NCI-H524 (cell line): ENCODE results near the gene SPATA20.

Experiments
- DNase-seq, 2 experiments: peaks; one replicate each; lab custom pipeline; 2025; lab: John Stamatoyannopoulos, UW

SPATA20 gene

DNA sequence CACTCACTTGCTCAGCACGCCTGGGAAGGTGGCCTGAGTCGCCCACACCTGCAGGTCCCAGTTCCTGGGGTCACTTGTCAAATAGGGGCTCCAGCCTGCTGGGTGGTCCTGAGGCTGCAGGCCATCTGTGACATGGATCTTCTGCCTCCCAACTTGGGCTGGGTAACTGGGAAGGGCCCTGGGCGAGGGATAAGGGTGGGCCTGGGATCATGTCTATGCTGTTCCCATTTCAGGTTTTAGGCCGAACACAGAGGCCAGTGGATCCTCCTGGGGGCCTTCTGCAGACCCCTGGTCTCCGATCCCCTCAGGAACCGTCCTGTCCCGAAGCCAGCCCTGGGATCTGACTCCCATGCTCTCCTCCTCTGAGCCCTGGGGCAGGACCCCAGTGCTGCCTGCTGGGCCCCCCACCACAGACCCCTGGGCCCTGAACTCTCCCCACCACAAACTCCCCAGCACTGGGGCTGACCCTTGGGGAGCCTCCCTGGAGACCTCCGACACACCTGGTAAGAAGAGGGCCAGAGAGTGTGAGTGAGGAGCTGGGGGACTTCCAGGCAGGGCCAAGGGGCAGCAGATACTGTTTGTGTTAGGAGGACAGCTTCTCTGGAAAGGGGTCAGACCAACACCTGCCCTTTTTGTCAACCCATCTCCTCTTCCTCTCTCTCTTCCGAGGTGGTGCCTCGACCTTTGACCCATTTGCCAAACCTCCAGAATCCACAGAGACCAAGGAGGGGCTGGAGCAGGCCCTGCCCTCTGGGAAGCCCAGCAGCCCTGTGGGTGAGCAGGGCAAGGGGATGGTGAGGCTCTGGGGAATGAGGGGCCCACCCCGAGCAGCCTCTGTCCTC, 6.2 kb upstream of the SPATA20 start:
- DNase-seq = no peak

DNA sequence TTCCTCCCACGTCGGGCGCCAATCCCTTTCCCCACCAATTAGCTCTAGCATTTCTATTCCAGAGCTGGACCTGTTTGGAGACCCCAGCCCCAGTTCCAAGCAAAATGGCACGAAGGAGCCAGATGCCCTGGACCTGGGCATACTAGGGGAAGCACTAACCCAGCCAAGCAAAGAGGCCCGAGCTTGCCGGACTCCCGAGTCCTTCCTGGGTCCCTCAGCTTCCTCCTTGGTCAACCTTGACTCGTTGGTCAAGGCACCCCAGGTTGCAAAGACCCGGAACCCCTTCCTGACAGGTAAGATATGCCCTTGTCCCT, 5.6 kb upstream of the SPATA20 start:
- no peak for DNase-seq

DNA sequence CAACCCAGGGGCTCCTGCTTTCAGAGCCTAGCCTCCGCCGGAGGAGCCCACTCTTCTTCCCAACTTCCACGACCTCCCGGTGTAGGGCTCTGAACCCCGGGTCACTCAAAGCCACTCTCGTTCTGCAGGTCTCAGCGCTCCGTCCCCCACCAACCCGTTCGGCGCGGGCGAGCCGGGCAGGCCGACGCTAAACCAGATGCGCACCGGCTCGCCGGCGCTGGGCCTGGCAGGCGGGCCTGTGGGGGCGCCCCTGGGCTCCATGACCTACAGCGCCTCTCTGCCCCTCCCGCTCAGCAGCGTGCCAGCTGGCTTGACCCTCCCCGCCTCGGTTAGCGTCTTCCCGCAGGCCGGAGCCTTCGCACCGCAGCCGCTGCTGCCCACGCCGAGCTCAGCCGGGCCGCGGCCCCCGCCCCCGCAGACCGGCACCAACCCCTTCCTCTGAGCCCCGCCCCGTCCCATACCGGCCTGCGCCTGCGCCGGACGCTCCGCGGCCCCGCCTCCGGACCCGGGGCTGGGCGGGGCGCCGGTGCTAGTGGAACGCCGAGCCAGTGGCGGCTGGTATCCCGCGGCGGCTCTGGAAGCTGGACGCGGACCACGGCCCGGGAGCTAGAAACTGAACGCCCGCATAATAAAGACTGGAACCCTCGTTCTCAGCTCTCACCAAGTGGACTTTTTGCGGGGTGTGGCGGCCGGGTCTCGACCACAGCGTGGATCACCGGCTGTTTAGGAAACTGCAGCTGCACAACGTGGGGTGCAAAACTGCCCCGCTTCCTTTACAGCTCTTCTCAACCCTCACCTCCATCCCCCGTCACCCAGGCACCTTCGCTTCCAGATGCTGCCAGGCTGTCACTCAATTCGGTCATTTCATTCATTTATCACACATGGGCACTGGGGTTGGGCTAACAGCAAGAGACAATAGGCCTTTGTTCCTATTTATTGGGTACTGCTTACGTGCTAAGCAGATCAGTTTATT, 5.0 kb upstream of the SPATA20 start:
- DNase-seq = peak; percentile 37 to 83

DNA sequence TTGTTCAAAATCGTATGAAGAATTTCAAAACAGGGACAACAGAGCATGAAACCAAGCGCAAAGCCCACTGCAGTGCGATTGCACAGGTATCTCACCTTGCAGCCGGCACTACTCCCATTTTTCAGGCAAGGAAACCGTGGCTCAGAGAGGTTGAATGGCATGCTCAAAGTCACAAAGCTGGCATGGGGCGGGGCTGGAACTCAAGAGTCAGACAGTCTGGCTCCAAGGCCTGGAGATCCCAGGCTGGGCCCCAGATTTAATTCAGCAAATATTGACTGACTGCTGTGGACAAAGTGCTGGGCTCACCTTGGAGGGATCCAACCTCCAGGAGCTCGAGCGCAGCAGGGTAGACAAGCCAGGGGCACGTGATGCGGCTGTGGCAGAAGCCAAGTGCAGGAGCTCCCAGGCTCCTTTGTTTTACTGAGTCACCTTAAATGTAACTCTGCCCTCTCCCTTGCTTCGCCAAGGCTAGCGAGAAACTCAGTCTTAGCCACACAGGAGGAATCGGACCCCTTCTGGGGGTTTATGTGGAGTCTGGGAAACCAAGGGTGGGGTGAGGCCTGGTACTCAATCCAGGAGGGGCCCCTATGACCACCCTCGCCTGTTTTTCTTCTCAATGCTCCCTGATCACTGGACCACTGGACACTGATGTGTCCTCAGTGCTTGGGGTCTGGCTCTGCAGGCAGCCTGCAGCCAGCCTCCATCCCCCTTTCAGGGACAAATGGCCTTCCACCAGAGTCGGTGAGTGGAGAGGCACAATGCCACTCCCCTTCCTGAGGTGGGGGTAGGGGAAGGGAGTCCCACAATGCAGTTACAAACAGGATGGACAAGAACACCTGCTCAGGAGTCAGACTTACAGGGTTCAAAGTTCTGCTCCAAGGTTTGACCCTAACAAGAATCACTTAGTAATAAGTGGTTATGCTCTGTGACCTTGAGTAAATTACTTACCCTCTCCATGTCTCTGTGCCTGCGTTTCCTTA, 3.9 kb upstream of the SPATA20 start:
- no peak for DNase-seq

DNA sequence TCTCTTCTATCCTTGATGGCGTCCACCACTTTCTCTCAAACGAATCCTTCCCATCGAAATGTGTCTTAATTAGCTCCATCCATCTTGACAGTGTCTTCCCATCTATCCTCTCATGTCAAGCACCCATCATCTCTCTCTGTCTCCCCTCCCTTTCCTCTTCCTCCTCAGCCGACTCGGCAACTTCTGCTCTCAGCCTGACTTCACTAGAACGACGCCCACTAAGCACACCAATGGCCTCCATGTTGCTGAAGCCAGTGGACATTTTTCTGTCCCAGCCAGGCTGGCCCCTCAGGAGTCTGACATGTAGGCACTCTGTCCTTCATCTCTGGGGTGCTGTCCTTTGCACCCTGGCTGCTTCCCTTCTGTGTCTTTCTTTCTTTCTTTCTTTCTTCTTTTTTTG, 2.5 kb upstream of the SPATA20 start:
- no peak for DNase-seq

DNA sequence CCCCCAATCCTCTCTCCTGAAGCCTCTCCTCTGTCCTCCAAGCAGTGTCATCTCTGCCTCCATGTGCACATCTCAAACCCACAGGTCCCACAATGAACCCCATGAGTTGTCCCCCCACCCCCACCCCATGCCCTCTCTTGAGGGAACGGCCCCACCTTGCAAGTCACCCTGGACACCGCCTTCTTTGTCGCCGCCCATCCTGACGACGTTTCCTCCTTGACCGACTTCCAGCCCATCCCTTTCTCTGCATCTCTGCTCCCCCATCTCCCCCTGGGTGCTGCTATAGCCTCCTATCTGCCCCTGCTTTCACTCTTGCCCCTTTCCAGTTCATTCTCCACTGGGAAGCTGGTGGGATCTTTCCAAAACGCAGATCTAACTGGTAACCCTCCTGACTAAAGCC, 1.7 kb upstream of the SPATA20 start:
- DNase-seq = no peak

DNA sequence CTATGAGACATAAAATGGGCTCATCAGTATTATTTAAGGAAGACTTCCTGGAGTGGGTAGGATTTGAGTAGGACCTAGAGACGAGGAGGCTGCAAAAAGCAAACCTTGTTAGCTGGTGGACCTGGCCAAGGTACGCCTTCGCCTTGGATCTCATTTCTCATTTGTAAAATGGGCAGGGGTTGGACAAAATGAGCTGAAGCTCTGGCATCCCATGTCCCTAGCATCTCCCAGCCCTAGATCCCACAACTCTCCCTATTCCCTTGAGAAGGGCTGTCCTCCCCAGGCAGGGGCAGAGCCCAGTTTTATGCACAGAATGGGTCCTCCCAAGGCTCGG, 306 bp upstream of the SPATA20 start:
- DNase-seq = no peak

DNA sequence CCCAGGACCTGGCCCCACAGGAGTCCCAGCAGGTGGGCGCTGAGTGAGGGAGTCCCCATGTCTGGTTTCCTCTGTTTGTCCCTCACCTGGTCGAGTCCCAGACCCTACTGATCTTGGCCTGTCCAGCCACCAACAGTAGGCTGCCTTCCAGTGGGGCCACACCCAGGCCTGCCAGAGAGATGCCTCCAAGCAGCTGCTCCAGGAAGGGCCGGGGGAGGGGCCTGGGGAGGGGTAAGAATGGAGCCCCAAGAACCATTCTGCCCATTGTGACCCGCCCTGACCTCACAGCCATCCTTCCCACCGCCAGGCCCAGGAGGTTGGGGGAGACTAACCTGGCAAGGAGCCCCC, 736 bp downstream of the SPATA20 start:
- DNase-seq = no peak

DNA sequence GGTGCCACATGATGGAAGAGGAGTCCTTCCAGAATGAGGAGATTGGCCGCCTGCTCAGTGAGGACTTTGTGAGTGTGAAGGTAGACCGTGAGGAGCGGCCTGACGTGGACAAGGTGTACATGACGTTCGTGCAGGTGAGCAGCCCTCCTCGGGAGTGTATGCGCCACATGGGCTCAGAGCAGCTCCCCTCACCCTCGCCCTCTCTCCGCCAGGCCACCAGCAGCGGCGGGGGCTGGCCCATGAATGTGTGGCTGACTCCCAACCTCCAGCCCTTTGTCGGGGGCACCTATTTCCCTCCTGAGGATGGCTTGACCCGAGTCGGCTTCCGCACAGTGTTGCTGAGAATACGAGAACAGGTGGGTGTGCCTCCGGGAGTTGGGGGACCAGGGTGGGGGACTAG, 1.9 kb downstream of the SPATA20 start:
- no peak for DNase-seq

DNA sequence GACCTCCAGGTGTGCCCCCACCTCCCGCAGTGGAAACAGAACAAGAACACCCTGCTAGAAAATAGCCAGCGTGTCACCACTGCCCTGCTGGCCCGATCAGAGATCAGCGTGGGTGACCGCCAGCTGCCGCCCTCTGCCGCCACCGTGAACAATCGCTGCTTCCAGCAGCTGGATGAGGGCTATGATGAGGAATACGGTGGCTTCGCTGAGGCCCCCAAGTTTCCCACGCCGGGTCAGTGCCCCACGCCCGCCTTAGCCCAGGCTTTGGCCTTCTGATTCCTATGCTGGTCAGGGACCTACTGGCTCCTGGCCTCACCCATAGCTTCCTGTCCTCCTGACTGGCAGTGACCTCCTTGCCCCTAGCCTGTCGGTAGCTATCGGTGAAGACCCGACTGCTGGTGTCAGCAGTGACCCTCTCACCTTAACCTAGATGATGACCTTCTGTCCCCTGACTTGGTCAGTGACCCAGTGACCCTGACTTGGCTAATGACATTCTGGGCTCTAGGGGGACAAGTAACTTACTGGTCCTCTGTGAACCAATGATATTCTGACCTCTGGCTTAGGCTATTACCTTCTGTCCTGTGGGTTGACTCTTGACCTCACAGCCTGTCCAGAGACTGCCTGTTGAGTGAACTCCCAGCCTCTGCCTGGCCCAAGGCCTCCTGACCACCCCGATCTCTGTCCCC, 2.4 kb downstream of the SPATA20 start:
- no peak for DNase-seq

DNA sequence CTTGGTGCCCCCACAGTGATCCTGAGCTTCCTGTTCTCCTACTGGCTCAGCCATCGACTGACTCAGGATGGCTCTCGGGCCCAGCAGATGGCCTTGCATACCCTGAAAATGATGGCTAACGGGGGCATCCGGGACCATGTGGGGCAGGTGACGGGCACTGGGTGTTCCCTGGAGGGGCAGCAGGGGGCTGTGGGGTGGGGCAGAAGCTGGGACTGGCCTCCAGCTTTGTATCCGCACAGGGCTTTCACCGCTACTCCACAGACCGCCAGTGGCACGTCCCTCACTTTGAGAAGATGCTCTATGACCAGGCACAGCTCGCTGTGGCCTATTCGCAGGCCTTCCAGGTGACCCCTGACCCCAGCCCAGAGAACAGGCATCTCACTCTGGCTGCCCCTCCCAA, 3.0 kb downstream of the SPATA20 start:
- DNase-seq = no peak

DNA sequence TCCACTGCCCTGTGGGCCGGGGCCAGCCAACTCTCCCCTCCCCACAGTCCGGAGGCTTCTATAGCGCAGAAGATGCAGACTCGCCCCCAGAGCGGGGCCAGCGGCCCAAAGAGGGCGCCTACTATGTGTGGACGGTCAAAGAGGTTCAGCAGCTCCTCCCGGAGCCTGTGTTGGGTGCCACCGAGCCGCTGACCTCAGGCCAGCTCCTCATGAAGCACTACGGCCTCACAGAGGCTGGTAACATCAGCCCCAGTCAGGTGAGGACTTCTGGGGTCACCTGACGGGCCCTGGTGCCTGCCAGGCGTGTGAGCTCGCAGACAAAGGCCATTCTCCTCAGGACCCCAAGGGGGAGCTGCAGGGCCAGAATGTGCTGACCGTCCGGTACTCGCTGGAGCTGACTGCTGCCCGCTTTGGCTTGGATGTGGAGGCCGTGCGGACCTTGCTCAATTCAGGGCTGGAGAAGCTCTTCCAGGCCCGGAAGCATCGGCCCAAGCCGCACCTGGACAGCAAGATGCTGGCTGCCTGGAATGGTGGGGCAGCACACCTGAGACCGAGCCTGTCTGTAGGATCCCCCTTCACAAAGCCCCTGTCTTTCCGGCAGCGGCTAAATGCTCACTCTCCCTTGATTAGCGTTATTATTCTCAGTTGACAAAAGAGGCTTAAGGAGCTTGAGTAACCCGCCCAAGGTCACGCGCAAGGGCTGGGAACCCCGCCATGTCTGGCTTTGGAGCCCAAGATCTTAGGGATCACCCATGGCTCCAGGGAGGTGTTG, 3.9 kb downstream of the SPATA20 start:
- DNase-seq = peak; percentile 82 to 90

DNA sequence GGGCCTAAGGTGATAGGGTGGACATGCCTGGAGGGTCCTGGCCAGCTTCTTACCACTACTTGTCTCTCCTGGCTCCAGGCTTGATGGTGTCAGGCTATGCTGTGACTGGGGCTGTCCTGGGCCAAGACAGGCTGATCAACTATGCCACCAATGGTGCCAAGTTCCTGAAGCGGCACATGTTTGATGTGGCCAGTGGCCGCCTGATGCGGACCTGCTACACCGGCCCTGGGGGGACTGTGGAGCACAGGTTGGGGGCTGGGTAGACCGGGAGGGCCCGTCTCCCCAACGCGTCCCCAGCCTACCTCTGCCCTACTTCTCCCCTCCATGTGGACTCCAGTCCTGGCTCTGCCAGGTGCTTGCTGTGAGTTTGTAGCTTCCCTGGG, 4.5 kb downstream of the SPATA20 start:
- no peak for DNase-seq

DNA sequence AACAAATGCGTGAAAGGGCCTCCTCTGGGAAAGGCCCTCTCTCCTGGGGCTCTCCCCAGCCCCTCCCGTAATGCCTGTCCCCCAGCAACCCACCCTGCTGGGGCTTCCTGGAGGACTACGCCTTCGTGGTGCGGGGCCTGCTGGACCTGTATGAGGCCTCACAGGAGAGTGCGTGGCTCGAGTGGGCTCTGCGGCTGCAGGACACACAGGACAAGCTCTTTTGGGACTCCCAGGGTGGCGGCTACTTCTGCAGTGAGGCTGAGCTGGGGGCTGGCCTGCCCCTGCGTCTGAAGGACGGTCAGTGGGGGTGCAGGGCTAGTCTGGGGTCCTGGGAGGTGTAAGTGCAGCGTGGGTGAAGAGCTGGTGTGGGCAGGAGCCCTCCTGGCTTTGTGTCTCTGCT, 4.9 kb downstream of the SPATA20 start:
- no peak for DNase-seq

DNA sequence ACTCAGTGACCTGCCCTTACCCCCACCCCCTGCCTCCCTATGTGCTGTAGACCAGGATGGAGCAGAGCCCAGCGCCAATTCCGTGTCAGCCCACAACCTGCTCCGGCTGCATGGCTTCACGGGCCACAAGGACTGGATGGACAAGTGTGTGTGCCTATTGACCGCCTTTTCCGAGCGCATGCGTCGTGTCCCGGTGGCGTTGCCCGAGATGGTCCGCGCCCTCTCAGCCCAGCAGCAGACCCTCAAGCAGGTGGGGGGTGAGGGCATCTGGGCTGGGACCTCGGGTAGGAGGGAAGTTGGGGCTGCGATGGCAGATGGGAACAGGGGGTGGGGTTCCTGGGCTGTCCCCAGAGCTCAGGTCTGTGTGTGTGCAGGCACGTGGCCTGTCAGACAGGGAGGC, 7.2 kb downstream of the SPATA20 start:
- no peak for DNase-seq

DNA sequence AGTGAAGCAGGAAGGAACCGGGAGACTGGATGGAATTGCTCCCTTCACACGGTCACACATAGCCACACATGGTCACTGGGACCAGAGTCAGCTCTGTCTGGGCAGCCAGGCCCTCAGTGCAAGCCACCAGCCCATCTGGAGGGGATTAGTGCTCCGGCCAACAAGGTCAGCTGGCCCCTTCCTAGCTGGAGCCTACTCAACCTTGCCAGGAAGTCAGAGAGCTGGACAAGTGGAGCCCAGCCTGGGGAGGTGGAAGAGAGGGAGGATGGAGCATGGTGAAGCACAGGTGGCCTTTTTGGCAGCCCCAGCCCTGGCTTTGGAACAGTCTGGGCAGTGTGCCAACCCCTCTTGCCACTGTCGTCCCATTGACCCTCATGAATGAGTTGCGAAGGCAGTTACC, 9.8 kb downstream of the SPATA20 start:
- peak; percentile 87 to 91 for DNase-seq

DNA sequence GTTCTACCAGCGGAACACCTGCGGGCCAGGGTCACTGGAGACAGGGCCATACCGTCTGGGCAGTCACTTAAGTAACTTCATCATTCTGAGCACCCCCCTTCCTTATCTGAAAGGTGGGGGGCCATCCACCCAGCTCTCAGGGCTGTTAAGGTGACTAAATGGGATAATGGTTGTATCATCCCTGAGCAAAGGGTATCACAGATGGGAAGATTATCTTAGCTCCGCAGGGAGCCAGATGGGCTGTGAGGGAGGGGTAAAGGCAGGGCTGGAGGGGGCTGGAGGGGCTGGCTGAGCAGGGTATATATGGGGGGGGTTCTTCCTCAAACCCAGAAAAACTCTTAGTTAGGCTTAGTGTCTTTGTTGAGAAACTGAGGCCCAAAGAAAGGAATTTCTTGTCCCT, 10.7 kb downstream of the SPATA20 start:
- DNase-seq = peak; percentile 95

DNA sequence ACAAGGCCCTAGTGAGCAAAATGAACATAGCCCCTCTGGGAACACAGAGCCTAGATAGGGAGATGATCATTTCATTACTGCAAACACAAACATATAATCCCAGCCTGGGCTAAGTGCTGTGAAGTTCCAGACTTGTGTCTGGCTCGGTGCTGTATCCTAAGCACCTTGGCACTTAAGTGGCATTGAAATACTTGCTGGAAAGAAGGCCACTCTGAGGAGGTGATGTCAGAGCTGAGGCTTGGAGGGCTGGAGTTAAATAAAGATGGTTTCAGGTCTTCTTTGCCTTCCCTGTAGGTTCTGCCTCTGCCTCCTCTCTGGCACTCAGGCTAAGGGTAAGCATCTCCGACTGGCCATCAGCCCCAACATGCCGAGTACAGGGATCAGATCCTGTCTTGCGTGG, 11.1 kb downstream of the SPATA20 start:
- DNase-seq = peak; percentile 90 to 91

DNA sequence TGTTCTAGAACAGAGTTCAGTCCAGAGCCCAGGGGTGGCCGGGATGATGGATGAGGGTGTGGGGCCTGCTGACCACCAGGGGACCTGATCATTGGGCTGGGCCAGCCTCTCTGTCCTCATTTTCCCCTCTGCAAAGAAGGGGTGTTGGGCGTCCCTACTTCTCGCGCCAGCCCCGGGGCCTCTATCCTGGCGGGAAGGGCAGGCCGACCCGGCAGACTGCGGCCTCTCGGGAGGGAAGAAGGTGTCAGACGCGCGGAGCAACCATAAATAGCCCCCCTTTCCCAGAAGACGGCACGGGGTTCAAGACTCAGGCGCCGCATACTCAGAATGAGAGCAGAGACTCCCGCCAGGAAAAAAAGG, 11.6 kb downstream of the SPATA20 start:
- DNase-seq = no peak

DNA sequence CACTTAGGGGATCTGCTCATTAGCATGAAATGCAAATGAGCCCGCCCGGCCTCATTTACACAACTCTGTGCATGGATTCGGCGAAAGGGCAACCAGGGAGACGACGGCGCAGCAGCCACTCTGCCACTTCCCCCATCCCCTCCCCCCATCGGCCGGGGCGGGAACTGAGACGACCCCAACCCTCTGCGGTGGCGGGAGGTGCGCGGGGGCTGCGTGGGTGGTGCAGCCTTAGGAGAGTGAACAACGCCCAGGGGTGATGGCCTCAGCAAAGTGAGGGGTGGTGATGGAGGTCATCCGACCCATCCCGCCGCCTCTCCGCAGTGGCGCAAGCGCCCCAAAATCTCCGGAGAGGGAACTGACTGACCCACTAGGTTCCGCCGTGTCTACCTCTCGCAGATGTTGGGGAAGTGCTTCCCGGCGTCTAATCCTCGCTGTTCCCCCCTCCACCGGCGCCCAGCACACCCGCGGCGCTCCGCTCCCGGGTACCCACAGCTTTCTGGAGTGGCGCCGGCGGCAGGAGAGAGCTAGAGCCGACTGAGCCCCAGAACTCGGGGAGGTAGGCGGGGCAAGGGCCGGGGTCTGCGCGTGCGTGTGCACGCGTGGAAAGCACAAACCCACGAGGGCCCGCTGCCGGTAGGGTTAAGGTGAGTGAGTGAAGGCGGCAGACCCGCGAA, 12.1 kb downstream of the SPATA20 start:
- DNase-seq = peak; percentile 41 to 51
